ENCODE data around the gene ACACA. TPM values are rescaled to one million over a fixed set of nuclear protein-coding genes. Genes with fewer than 3 reads are reported as not detected.

Gene ACACA
- total RNA-seq, 4 donors from 2014 or later: 40.5 to 64.1 (median 51.8) TPM

DNA sequence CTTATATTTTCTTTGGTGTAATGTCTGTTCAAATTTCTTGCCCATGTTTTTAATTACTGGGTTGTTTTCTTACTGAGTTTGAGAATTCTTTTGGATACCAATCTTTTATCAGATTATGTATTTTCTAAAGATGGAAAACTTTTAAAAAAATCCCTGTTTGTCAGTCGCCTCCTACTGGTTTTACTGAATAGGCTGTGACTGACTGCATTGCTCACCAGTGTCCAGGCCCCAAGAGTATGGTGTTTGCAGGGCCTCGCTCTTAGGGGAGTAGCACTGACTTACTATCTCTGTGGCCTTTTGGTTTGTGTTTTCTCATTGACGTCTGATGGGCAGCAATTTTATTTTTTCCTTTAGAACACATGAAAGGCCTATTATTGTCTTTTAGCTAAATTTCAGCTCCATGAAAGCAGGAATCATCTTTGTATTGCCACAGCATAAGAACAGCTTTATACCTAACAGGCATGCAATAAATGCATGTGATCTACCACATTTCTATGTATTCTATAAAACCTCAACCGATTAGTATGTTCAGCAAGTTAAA lies 269.5 kb downstream of the ACACA start:
- no peak overlapping the region for H3K27ac ChIP-seq
- no peaks in the 10 kb centered on the region for H3K27me3 ChIP-seq
- no peak for ATAC-seq
- no peak overlapping the region for H3K4me3 ChIP-seq
- H3K36me3 ChIP-seq: peaks cover 0 to 41% of the 10 kb centered on the region in 2 donors
- no peaks in the 10 kb centered on the region for H3K4me1 ChIP-seq
- H3K9me3 ChIP-seq: no peaks in the 10 kb centered on the region
- 73 to 75% methylated on average over 4 of the region's 4 CpGs for WGBS, 2 donors (ENCODE audit: low coverage in 1 of 2)
- TF ChIP-seq POLR2AphosphoS5 (IDR thresholded peaks at IDR 0.05) (no peak), EP300 (IDR thresholded peaks at IDR 0.05) (no peak), POLR2A (IDR thresholded peaks at IDR 0.05) (no peak)
- TF ChIP-seq, protein P1, sequence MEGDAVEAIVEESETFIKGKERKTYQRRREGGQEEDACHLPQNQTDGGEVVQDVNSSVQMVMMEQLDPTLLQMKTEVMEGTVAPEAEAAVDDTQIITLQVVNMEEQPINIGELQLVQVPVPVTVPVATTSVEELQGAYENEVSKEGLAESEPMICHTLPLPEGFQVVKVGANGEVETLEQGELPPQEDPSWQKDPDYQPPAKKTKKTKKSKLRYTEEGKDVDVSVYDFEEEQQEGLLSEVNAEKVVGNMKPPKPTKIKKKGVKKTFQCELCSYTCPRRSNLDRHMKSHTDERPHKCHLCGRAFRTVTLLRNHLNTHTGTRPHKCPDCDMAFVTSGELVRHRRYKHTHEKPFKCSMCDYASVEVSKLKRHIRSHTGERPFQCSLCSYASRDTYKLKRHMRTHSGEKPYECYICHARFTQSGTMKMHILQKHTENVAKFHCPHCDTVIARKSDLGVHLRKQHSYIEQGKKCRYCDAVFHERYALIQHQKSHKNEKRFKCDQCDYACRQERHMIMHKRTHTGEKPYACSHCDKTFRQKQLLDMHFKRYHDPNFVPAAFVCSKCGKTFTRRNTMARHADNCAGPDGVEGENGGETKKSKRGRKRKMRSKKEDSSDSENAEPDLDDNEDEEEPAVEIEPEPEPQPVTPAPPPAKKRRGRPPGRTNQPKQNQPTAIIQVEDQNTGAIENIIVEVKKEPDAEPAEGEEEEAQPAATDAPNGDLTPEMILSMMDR (IDR thresholded peaks at IDR 0.05): no peak

DNA sequence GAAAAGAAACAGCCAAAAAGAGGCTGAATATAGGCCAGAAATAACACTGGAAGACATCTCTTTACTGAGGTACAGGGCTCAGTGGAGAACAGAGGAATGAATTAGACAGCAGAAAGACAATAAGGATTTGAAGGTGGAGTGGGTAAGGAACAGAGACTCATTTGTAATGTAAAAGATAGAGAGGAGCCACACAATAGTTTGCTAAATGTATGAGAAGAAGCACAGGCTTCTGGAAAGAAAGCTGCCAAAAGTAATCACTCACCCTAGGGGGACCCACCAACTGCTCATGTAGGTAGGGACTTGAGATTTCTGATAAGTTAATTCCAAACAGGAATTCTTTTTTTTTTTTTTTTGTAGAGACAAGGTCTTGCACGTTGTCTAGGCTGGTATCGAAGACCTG lies 271.1 kb downstream of the ACACA start:
- no peak overlapping the region for H3K4me3 ChIP-seq
- 88 to 100% methylated on average over 2 of the region's 2 CpGs for WGBS, 2 donors (ENCODE audit: low coverage in 1 of 2)
- peaks cover 0 to 32% of the 10 kb centered on the region in 2 donors for H3K36me3 ChIP-seq
- no peaks in the 10 kb centered on the region for H3K27me3 ChIP-seq
- no peak overlapping the region for H3K27ac ChIP-seq
- TF ChIP-seq, protein P1 (IDR thresholded peaks at IDR 0.05): no peak
- TF ChIP-seq POLR2A (IDR thresholded peaks at IDR 0.05) (no peak), POLR2AphosphoS5 (IDR thresholded peaks at IDR 0.05) (no peak), EP300 (IDR thresholded peaks at IDR 0.05) (no peak)
- no peaks in the 10 kb centered on the region for H3K4me1 ChIP-seq
- H3K9me3 ChIP-seq: no peaks in the 10 kb centered on the region
- no peak for ATAC-seq

DNA sequence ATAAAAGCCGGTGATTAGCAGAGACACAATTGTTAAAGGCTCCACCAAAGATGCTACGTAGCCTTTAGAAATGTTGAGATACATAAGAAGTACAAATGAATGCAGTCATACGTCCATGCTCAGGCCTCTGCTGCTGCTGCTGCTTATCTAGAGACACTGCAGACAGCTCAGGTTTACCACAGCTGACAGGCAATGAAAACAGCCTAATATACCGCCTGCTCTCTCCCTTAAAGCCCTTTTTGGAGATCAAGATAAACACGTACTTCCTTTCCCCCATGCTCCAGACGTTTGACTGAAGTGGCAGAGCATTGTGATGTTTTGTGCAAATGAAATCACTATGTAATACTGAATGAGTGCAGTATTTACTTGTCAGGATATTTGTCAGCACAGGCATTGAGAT lies 272.6 kb downstream of the ACACA start:
- TF ChIP-seq, protein P1 (IDR thresholded peaks at IDR 0.05): no peak
- TF ChIP-seq EP300 (IDR thresholded peaks at IDR 0.05) (no peak), POLR2AphosphoS5 (IDR thresholded peaks at IDR 0.05) (no peak), POLR2A (IDR thresholded peaks at IDR 0.05) (no peak)
- no peak for ATAC-seq
- H3K27me3 ChIP-seq: no peaks in the 10 kb centered on the region
- 71 to 74% methylated on average over 6 of the region's 6 CpGs for WGBS, 2 donors (ENCODE audit: low coverage in 1 of 2)
- H3K36me3 ChIP-seq: peaks cover 0 to 39% of the 10 kb centered on the region in 2 donors
- H3K4me3 ChIP-seq: no peak overlapping the region
- no peaks in the 10 kb centered on the region for H3K4me1 ChIP-seq
- no peak overlapping the region for H3K27ac ChIP-seq
- no peaks in the 10 kb centered on the region for H3K9me3 ChIP-seq

DNA sequence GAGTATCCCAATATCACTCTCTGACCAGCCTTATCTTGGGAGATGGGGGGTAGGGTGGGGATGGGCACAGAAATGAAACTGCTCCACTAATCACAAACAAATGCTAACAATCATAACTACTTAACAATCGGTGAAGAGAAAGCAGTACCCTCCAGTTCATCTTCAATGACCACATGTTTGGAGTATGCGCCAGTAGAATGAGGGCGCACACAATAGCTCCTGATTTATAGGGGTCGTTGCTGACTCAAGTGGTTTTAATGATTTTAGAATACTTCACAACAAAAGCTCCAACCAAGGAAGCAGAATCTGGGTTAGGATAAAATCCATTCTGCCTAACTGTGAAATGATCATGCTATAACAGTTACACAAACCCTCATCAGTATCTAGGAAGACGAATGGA lies 273.5 kb downstream of the ACACA start:
- WGBS, 2 donors (ENCODE audit: low coverage in 1 of 2): 91 to 95% methylated on average over 4 of the region's 5 CpGs
- peaks cover 0 to 45% of the 10 kb centered on the region in 2 donors for H3K36me3 ChIP-seq
- H3K4me1 ChIP-seq: no peaks in the 10 kb centered on the region
- H3K27ac ChIP-seq: no peak overlapping the region
- no peak overlapping the region for H3K4me3 ChIP-seq
- no peaks in the 10 kb centered on the region for H3K9me3 ChIP-seq
- no peaks in the 10 kb centered on the region for H3K27me3 ChIP-seq
- ATAC-seq: no peak
- TF ChIP-seq, protein P1 (IDR thresholded peaks at IDR 0.05): no peak
- no peak for TF ChIP-seq EP300 (IDR thresholded peaks at IDR 0.05)
- no peak for TF ChIP-seq POLR2AphosphoS5 (IDR thresholded peaks at IDR 0.05)
- TF ChIP-seq POLR2A (IDR thresholded peaks at IDR 0.05): no peak
